Breast epithelium (tissue), 4 donors: ENCODE data around the gene PTPRF. TPM values are rescaled to one million over a fixed set of nuclear protein-coding genes. Genes with fewer than 3 reads are reported as not detected.

Experiments
- DNase-seq, 2 donors: peaks; one replicate each; pipeline ENCODE4 v3.0.0-alpha.2; 2019; ENCODE audit warnings: low spot score in 2 of 2
- H3K27ac ChIP-seq, 2 donors: fragments of 200-600 bp; sonication (generic) in 1 of 2; one replicate each; pipeline ENCODE4 v1.5.1; 2016 to 2019; ENCODE audit warnings: mild to moderate bottlenecking in 1 of 2
- H3K27me3 ChIP-seq, 2 donors: fragments of 200-600 bp; sonication (generic) in 1 of 2; one replicate each; pipeline versions ENCODE4 v1.5.1 to v1.6.0; 2017 to 2019; ENCODE audit warnings: control low read depth in 1 of 2, mild to moderate bottlenecking in 1 of 2
- H3K36me3 ChIP-seq: fragments of 200-600 bp; one replicate; pipeline ENCODE4 v1.5.1; 2019
- H3K4me1 ChIP-seq, 2 donors: fragments of 200-600 bp; sonication (generic); one replicate each; pipeline ENCODE4 v1.5.1; 2016 to 2019; ENCODE audit warnings: control low read depth in 1 of 2
- H3K4me3 ChIP-seq, 3 donors: fragments of 200-600 bp; sonication (generic); 1 replicate in 2 of 3; 2 replicates in 1 of 3; pipeline ENCODE4 v1.5.1; 2016 to 2019; ENCODE audit warnings: mild to moderate bottlenecking in 3 of 3, moderate library complexity in 2 of 3
- H3K9me3 ChIP-seq, 2 donors: fragments of 200-600 bp; sonication (generic) in 1 of 2; one replicate each; pipeline ENCODE4 v1.5.1; 2016 to 2019; ENCODE audit warnings: control low read depth in 1 of 2
- POLR2A ChIP-seq: fragments of 450-650 bp; IDR thresholded peaks from one replicate; pipeline ENCODE4 v1.6.1; 2016; ENCODE audit warnings: antibody characterized with exemption, mild to moderate bottlenecking, moderate library complexity
- POLR2AphosphoS5 ChIP-seq, 3 donors: sonication (generic); formaldehyde crosslinking; IDR thresholded peaks; one replicate each; pipeline ENCODE4 v1.6.1; 2017; ENCODE audit warnings: antibody characterized with exemption in 3 of 3
- intact Hi-C: fragments of 100-400 bp; cut with DNase I; formaldehyde crosslinking; loops from one replicate; pipeline ENCODE4 v1.15.1; 2023; ENCODE audit warnings: low total_unique reads
- total RNA-seq, 3 donors: library from RNA; depleted of rRNA; stranded (reverse); fragments of >200 nt; gene quantifications; one replicate each; pipeline ENCODE4 v1.1.0, GENCODE V29; 2016
- TF ChIP-seq, protein P1 (sequence below), 3 donors: fragments of 450-650 bp; IDR thresholded peaks; one replicate each; pipeline ENCODE4 v1.5.1; 2016 to 2017; ENCODE audit warnings: antibody characterized with exemption in 3 of 3, mild to moderate bottlenecking in 3 of 3, moderate library complexity in 3 of 3

The PTPRF gene
- total RNA-seq, 3 donors from 2014 or later, result 109 to 149 (median 116) TPM

DNA sequence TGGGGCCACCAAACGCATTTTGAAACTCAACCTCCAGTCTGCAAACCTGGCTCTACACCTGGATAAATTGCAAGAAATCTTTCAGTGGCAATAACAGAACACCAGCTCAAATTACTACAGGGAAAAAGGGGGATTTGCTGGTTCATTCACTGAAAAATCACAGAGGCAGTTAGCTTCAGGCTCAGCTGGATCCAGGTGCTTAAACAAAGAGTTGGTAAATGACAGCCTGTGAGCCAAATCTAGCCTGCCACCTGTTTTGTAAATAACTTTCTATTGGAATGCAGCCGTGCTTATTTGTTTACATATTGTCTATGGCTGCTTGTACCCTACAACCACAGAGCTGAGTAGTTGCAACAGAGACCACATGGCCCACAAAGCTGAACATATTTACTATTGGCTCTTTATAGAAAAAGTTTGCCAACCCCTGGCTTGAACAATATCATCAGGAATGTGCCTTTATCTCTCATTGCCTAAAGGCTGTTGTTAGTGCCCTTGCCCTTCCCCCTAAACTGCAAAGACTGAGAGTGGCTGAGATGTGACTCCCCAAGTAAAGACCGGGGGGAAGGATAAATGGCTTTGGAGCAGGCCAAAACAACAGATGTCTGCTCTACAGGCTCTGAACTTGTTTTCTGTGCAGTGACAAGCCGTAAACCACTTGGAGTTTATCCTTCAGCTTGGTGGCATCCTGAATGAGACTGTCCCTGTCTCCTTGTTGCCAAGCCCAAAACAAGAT, 21.5 kb upstream of the PTPRF start:
- H3K4me1 ChIP-seq, result no peaks in the 10 kb centered on the region
- DNase-seq, result no peak
- no peaks in the 10 kb centered on the region for H3K9me3 ChIP-seq
- intact Hi-C loops, result no loop called here
- no peak for TF ChIP-seq POLR2AphosphoS5 (IDR thresholded peaks at IDR 0.05)
- TF ChIP-seq, protein P1, sequence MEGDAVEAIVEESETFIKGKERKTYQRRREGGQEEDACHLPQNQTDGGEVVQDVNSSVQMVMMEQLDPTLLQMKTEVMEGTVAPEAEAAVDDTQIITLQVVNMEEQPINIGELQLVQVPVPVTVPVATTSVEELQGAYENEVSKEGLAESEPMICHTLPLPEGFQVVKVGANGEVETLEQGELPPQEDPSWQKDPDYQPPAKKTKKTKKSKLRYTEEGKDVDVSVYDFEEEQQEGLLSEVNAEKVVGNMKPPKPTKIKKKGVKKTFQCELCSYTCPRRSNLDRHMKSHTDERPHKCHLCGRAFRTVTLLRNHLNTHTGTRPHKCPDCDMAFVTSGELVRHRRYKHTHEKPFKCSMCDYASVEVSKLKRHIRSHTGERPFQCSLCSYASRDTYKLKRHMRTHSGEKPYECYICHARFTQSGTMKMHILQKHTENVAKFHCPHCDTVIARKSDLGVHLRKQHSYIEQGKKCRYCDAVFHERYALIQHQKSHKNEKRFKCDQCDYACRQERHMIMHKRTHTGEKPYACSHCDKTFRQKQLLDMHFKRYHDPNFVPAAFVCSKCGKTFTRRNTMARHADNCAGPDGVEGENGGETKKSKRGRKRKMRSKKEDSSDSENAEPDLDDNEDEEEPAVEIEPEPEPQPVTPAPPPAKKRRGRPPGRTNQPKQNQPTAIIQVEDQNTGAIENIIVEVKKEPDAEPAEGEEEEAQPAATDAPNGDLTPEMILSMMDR (IDR thresholded peaks at IDR 0.05), result no peak
- TF ChIP-seq POLR2A, result no peak
- H3K4me3 ChIP-seq, result no peak overlapping the region
- H3K27me3 ChIP-seq, result no peaks in the 10 kb centered on the region
- H3K27ac ChIP-seq, result peak overlapping the region in 1 of 2 donors; percentile 52
- no peaks in the 10 kb centered on the region for H3K36me3 ChIP-seq

DNA sequence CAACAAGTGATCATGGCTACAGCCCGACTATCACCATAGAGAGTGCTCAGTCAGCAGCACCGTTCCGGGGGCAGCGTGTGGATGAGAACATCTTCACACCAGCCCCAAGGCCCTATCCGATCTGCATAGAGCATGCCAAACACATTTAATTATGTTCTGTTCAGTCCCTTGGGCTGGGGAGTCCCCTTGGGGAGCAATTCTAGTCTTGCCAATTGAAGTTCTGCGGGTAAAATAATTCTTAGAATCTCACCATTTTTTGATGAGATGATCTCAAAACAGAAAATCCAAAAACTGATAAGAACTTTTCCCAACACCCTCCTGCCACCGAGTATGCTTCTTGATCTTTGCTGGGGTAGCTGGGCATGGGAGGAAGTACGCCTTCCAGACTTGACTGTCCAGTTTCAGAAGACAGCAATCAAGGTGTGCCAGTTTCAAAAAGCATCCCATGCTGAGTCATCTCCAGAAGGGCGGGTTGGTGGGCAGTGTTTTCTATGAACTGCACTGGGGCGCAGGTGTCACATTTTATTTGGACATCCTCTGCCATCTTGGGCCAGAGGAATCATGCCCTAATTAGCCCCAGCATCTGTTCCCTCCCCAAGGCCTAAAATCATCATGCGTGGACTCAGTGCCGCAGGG, 20.8 kb upstream of the PTPRF start:
- H3K9me3 ChIP-seq, result no peaks in the 10 kb centered on the region
- no peak overlapping the region for H3K4me3 ChIP-seq
- H3K4me1 ChIP-seq, result no peaks in the 10 kb centered on the region
- no peak for DNase-seq
- no peaks in the 10 kb centered on the region for H3K36me3 ChIP-seq
- TF ChIP-seq POLR2A, result no peak
- TF ChIP-seq POLR2AphosphoS5 (IDR thresholded peaks at IDR 0.05), result no peak
- H3K27me3 ChIP-seq, result no peaks in the 10 kb centered on the region
- H3K27ac ChIP-seq, result peak overlapping the region in 1 of 2 donors; percentile 52
- intact Hi-C loops, result no loop called here

DNA sequence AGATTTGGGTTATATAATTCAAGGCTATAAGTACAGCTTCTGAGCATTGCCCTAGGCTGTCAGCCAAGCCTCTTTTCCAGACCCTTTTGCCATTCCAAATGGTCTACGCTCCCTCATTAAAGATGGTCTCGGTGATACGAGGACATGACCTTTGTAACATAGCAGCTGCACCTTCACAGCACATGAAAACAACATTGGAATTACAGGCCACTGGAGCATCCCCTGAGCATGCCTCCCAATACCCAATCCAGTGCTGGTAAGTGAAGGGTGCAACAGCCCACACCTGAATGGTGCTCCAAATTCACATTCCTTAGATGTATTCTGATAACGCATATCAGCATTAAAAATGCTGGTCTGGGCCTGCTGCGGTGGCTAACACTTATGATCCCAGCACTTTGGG, 20.1 kb upstream of the PTPRF start:
- H3K36me3 ChIP-seq, result no peaks in the 10 kb centered on the region
- intact Hi-C loops, result no loop called here
- DNase-seq, result no peak
- no peaks in the 10 kb centered on the region for H3K9me3 ChIP-seq
- H3K27ac ChIP-seq, result no peak overlapping the region
- H3K4me3 ChIP-seq, result no peak overlapping the region
- TF ChIP-seq POLR2A (no peak), POLR2AphosphoS5 (IDR thresholded peaks at IDR 0.05) (no peak)
- TF ChIP-seq, protein P1 (IDR thresholded peaks at IDR 0.05), result no peak
- no peaks in the 10 kb centered on the region for H3K4me1 ChIP-seq
- no peaks in the 10 kb centered on the region for H3K27me3 ChIP-seq

DNA sequence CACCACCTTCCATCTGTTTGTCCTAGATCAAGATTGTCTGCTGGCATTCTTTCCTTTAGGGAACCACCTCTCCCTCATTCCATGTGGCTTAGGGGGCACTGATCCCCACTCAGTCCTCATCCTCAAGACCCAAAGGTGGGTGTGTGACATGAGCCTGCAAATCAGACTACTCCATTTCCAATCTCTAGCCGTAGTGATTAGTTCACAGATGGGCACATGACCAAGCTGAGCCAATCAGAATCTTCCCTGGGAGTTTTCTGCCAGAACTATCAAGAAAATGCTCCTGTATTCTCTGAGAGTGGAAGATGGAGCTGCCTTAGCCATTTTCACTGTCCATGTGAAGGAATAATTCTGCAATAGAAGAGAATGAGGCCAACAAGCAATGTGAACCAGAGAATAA, 19.3 kb upstream of the PTPRF start:
- H3K27ac ChIP-seq, result no peak overlapping the region
- DNase-seq, result no peak
- no peak overlapping the region for H3K4me3 ChIP-seq
- H3K27me3 ChIP-seq, result no peaks in the 10 kb centered on the region
- no peaks in the 10 kb centered on the region for H3K4me1 ChIP-seq
- H3K9me3 ChIP-seq, result no peaks in the 10 kb centered on the region
- H3K36me3 ChIP-seq, result no peaks in the 10 kb centered on the region
- TF ChIP-seq, protein P1 (IDR thresholded peaks at IDR 0.05), result no peak
- TF ChIP-seq POLR2A (no peak), POLR2AphosphoS5 (IDR thresholded peaks at IDR 0.05) (no peak)
- intact Hi-C loops, result no loop called here

GRCh38 chr1:43512133-43512532, 18.6 kb upstream of the PTPRF start:
- no peaks in the 10 kb centered on the region for H3K4me1 ChIP-seq
- H3K27ac ChIP-seq, result no peak overlapping the region
- TF ChIP-seq, protein P1 (IDR thresholded peaks at IDR 0.05), result no peak
- no peak for TF ChIP-seq POLR2AphosphoS5 (IDR thresholded peaks at IDR 0.05)
- no peak for TF ChIP-seq POLR2A
- H3K36me3 ChIP-seq, result no peaks in the 10 kb centered on the region
- DNase-seq, result no peak
- H3K27me3 ChIP-seq, result no peaks in the 10 kb centered on the region
- H3K9me3 ChIP-seq, result no peaks in the 10 kb centered on the region
- intact Hi-C loops, result no loop called here
- no peak overlapping the region for H3K4me3 ChIP-seq
